ENCODE data around the gene FAM216A.
"Not testable (repeated sequence)": the region's sequence is repeated elsewhere in the genome, so short reads cannot be mapped to it uniquely, and the experiment has no call there.

The FAM216A gene

DNA sequence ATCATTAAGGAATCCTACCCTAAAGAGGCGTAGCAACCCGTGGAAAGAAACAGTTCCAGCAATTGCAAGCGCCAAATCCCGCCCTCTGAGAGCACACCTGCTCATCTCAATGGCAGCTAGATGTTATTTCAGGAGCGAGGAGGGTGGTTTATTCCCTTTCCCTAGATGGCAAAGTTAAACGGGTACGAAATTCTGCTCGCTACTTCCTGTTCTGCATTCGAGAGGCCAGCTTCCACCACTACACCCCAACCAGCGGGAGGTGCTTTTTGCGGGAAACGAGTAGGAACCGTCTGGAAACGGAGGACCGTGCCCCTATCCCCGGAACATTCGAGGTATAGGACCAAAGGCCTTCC lies 32.7 kb downstream of the FAM216A start:
- DNase-seq: peak; percentile 24

DNA sequence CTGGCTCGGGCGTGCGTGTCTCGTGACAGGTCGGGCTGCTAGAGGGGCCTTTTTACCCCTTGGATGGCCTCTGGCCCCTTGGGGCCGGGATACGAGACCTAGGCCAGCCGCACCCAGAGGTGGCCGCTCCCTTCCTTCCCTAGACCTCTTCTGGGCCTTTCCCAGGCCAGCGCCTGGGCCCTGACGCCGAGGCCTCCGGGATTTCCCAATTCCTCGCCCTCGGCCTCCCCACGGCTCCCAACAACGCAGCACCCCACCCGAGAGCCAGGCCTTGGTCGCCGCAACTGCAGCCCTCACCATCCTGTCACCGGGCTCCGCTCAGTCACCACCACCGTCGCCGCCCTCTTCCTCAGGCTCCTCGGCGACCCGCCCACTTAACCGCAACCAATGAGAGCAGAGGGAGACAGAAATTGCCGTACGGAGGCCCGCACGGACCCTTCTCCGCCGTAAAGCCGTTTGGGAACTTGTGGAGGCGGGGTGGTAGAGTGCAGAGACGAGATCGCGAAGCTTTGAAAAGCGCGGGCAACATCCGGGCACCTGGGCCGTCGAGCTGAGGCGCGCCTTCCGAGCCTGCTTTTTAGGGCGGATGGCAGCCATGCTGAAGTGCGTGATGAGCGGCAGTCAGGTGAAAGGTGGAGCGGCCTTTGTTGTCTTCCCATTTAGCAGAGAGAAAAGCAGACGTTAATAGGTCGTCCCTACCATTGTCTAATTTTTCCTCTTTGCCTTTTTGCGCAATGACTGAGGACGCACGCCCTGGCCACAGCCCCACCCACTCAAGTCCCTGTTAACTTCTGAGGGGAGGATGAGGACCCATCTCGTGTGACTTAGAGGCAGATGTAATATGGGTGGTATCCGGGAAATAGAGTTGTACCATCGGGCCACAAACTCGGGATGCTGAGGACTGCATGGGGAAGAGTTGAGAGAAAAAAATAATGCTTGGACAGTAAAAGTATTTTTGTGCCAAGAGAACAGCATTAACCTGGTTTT lies 33.4 kb downstream of the FAM216A start, which contains the start of the genes RAD9B and VPS29:
TSS of gene RAD9B (plus strand) at position 580 of the 987 bp plus-strand sequence. CDS start at position 587, 7 bp downstream.
TSS of gene VPS29 (minus strand) at position 360 of the 987 bp plus-strand sequence. CDS start at position 300, 60 bp downstream.
- DNase-seq: peak; percentile 100

DNA sequence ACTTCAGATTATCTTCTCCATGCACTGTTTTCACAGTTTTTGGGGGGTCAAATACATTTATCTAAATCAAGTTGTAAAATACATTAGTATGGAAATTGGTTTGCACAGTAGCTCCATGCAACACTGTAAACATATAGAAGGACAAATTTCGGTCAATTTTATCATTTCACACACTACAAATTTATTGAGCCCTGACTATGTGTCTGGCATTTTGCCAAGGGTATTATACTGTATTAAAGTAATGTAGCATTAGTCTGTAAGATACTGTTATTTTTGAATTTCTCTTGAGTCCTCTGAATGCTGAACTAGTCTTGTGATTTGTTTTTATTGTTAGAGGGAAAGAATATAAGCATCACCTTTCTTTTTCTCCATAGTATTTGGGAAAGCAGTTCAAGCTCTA lies 34.8 kb downstream of the FAM216A start:
- no peak for DNase-seq

DNA sequence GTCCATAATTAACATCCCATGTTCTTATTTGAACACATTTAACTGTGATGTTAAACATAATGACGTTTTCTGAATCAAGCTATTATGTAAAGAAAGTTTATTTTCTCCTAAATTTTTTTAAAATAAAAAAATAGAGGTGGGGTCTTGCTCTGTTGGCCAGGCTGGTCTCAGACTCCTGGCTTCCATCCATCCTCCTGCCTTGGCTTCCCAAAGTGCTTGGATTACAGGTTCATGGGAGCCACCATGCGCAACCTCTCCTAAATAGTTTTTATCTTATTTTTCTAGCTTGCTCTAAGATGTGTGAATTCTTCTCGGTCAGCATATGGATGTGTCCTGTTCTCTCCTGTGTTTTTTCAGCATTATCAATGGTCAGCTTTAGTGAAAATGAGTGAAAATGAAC lies 36.7 kb downstream of the FAM216A start:
- DNase-seq: no peak

DNA sequence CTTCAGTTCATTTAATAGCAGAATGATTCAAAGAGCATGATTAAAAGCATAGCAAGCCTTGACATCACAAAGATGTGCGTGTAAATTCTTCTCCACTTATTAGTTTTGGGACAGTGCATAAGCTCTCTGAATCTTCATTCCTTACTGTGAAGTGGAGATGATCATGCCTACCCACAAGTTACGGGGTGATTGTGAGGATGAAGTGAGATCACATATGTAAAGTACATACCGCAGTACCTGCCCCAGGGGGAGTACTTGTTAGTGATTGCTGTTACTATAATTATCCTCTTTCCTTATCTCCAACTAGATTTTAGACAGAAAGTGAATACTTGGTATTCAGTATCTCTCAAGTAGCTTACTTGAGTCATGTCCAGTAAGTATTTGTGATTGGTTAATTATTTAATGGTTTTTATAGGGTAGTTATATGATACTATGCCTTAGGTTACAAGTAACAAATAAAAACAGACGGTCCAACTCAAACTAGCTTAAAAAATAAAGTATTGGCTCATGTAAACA lies 39.5 kb downstream of the FAM216A start:
- no peak for DNase-seq

DNA sequence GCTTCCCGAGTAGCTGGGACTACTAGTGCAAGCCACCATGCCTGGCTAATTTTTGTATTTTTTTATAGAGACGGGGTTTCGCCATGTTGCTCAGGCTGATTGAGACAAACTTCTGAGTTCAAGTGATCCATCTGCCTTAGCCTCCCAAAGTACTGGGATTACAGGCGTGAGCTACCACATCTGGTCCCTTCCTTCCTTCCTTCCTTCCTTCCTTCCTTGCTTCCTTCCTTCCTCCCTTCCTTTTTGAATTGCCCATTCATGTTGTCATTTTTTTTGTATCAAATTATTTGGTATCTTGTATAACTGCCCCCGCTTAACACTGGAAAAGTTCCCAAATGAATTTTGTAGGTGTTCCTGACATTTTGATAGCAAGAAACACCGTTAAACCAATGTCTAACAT lies 45.2 kb downstream of the FAM216A start:
- DNase-seq: no peak

DNA sequence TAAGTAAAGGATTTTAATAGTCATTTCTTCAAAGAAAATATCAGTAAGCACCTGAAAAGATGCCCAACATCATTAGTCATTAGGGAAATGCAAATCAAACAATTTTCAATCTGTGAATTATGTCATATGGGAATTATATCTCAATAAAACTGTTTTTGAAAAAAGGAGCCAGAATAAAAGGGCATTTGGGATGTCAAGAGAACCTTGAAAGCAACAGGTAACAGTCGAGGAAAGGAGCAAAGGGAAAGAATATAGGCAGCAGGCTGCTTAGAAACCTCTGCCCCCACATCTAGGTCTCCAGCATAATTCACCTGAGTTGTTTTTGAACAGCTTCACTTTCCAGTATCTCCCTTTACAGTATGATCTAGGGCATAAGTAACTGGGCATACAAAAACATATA lies 45.7 kb downstream of the FAM216A start:
- DNase-seq: no peak

DNA sequence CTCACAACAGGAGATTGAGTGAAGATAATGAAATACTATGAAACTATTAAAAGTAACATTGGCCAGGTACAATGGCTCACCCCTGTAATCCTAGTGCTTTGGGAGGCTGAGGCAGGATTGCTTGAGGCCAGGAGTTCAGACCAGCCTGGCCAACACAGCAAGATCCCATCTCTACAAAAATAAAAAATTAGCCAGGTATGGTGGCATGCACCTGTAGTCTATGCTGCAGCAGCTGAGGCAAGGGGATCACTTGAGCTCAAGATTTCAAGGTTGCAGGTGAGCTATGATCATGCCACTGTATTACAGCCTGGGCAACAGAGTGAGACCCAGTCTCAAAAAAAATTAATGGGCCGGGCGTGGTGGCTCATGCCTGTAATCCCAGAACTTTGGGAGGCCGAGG lies 48.4 kb downstream of the FAM216A start:
- DNase-seq: no peak

DNA sequence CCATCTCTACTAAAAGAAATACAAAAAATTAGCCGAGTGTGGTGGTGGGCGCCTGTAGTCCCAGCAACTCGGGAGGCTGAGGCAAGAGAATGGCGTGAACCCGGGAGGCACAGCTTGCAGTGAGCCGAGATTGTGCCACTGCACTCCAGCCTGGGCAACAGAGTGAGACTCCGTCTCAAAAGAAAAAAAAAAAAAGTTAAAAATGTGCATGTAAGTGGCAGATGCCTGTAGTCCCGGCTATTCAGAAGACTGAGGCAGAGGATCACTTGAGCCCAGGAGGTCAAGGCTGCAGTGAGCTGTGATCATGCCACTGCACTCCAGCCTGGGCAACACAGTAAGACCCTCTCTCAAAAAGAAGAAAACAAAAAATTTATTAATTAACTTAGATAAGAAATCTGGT lies 49.4 kb downstream of the FAM216A start:
- DNase-seq: not testable (repeated sequence)

DNA sequence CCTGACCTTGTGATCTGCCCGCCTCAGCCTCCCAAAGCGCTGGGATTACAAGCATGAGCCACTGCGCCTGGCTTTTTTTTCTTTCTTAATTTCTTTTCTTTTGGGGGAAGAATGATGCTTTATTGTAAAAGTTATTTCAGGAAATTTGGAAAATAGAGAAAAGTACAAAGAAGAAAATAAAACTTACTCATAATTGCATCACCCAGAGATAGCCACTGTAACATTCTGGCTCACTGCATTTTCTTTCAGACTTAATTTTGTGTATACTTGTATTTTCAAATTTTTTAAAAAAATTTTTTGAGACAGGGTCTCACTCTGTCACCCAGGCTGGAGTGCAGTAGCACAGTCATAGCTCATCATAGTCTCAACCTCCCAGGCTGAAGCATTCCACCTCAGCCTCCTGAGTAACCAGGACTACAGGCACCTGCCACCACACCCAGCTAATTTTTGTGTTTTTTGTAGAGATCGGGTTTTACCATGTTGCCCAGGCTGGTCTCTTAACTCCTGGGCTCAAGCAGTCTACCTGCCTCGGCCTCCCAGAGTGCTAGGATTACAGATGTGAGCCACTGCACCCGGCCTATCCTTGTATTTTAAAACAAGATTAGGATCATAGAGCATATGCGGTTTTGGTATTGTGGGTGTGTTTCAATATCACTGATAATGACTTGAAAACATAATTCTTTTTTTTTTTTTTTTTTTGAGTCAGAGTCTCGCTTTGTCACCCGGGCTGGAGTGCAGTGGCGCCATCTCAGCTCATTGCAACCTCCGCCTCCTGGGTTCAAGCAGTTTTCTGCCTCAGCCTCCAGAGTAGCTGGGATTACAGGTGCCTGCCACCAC lies 52.4 kb downstream of the FAM216A start:
- DNase-seq: peak; percentile 11

DNA sequence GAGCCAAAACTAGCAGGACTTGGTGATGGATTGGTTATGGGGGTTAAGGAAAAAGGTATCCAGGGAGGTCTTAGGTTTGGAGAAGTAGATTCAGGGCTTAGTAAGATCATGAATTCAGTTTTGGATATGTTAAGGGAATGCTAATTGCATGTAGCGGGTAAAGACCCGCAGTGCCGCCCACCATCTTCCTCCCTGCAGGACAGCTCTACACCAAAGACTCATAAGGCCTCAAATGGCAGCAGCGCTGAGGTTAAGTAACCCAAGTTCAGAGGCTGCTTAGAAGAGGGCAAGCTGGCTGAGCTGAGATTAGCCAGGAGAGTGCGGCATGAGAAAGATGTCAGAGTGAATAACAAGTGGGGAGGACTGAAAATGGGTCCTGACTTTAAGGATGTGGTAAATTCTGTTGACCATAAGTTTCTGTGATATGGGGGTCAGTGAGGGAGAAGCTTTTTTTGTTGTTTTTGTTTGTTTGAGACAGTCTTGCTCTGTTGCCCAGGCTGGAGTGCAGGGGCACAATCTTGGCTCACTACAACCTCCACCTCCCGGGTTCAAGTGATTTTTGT lies 59.7 kb downstream of the FAM216A start:
- DNase-seq: no peak

DNA sequence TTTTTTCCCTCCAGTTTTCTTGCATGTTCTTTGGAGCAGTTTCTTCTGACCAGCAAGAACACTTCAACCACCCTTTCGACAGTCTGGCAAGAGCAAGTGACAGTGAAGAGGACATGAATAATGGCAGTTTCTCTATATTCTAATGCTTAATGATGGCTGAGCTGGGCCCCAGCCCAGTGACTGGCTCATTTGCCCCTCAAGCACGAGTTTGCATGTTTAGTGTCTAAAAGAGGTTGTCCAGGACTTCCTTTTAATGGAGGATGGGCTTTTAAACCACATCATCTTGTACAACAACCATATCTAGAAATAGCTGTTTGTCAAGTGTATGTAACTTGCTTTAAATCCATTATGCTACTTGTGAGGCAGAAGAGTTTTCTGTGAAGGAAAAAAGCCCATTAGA lies 61.9 kb downstream of the FAM216A start:
- DNase-seq: no peak

DNA sequence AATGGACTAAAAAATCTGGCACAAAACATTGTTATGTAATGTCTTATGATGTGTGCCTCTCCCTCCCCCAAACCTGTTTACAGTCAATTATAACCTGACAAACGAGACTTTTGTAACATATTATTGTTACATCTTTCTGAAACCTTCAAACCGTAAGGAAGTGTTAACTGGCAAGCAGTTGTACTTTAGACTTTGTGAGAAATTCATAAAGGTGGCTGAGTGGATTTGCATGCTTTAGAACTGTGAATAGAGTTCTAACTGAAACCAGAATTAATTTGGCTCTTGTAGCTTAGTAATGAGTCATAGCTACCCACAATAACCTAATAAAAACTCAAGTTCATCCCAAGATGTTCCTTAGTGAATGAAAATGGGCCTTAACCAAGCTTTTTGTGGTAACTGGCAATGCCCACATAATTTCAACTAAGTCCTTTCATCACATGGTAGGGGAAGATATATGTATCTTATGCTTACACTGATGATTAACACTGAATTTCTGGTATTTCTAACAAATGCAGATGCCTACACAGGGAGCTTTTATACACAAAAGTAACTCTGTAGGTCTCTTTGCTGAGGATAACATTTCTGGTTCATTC lies 63.2 kb downstream of the FAM216A start:
- no peak for DNase-seq

DNA sequence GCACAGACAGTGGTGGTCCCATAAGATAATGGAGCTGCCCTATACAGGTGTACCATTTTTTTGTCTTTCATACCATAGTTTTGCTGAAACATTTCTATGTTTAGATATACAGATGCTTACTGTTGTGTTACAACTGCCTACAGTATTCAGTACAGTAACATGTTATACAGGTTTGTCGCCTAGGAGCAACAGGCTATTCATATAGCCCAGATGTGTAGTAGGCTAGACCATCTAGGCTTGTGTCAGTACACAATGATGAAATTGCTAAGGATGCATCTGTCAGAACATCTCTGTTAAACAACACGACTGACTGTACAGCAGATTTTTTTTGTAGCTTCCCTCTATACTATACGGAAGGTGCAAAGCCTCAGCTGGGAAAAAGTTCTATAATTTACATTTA lies 64.0 kb downstream of the FAM216A start:
- no peak for DNase-seq

DNA sequence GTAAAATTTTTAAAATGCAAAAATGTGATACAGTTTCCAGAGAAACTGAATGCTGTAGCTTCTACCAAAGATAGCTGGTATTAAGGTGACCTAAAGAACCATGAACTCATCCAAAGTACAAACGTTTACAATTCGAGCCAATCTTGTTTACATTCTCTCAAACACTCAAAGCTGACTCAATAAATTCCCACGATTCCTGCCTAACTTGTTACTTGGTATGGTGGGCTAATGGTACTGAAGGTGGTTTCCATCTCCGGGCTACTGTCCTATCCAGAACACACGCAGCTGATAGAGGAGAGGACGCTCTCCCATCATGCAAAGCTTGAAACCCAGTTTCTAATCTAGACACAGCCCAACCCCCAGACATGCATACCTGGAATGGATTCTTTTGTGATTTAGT lies 65.0 kb downstream of the FAM216A start:
- no peak for DNase-seq

DNA sequence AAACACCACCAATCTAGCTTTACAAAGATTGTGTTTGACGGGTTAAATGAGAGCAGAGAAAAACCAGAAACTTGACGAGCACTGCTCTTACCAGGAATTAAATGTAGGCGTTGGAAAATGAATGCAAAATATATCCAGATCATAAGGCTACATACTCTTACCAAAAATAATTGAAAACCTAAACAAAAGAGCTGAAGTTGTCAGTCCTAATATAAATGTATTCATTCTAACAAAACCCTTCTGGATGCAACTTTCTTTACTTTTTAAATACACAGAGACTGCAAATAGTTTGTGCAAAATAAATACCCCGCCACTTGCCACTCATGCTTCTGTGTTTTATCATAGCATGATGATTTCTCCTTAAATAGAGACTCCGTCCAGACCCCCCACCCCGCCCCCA lies 66.2 kb downstream of the FAM216A start:
- no peak for DNase-seq

DNA sequence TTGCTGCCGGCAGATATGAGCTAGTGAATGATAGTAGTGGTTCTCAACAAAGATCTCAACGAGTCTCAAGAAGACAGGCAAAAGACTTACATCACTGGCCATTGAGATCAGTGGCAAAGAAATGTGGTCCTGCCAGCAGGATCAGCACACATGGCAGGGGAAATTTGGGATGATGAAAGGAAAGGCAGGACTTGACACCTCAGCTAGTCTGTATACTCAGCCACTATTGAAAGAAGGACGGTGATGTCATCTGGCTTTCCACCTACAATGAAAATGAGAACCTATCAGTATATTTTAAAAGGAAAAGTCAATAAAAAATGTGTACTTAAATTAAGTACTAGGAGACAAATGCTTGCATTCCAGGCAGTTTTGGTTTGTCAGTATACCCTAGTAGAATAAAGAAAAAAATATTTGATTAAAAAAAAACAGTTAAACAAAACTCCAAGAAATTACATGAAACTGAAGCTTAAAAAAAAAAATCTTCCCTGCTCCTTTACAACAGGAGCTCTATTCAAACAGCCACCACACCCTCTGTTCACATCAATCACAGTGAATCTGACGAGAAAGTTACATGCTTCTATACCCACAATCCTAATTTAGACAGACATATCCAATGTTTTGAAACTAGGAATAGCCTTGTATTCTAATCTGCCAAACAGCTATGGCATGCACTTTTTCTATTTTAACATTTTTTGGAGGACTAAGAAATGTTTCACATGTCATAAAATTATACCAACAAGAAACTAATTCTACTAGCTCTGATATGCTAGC lies 68.4 kb downstream of the FAM216A start:
- DNase-seq: no peak

DNA sequence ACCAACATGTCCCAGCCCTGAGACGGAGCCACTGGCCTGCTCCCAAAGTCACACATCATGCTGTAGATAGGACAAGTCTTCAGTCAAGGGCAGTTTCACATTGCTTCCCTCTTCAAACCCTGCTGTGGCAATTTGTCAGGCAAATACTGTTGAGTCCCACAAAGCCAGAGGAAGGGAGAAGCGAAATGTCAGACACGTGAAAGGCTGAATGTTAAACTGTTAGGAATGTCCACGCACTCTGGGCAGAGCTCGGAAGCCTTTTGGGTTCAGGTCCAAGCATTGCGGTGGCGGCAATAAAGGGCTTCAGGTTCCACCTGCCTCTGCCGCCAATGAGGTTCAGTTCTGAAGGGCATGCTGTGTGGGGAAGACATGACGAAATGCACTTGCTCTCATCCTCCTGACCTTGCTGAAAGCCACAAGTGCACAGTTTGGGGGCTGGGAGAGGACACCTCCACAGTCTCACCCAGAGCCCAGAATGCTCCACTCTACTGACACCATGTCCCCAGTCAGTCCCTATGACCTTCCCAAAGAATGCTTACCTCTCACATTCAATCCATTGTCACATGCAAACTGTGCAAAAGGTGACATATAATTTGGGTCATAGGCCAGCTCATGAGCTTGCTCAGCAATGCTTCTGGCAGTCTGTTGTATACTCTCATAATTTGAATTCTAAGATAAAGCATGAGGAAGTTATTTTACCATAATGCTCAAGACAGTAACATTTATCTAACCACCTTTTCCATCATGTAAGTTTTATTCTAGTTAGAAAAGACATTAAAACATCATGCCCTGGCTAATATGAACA lies 69.2 kb downstream of the FAM216A start:
- no peak for DNase-seq

DNA sequence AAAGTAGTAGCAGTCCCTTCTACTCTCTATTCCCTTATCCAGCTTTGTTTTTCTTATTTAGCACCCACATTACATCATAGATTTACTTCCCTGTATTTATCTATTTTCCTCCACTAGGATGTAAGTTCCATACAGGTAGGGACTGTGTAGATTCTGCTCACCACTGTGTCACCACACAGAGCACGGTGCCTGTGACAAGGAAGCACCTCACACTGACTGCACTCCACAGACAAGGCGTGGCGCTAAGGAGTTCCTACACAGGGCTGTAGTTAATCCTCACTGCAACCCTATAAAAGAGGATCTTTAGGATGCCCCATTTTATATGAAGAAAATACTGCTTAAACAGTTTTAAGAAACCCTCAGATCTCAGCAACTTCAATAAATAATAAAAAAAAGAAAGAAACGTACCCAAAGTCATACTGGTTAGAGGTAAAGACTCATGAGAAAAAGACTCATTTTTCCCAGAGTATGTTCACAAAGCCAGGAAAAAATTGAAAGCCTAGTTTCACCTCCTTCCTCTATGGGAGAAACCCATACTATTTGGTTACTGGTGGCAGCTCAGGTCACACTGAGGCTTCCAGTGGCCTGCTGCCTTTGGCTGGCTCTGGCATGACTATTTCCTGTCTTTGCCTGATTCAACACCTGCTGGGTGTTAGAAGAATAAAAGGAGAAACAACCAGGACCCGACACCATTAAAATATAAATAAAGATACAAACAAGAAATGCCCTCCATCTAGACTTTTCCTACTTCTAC lies 70.4 kb downstream of the FAM216A start:
- DNase-seq: no peak
